HepG2 (cell line): ENCODE results near the gene AKIRIN1. TPM values are rescaled to one million over a fixed set of nuclear protein-coding genes. Genes with fewer than 3 reads are reported as not detected.

Source experiments
- ATAD3A ChIP-seq: sonication (generic); formaldehyde crosslinking; IDR thresholded peaks from 2 replicates; pipeline ENCODE4 v1.4.0; 2020; ENCODE audit warnings: missing genetic modification reagents
- ETV5 ChIP-seq: IDR thresholded peaks from 2 replicates; pipeline ENCODE4 v1.6.1; 2018; ENCODE audit warnings: missing biosample characterization, missing genetic modification reagents, inconsistent platforms, borderline replicate concordance
- GATAD1 ChIP-seq: IDR thresholded peaks from 2 replicates; pipeline ENCODE4 v1.6.1; 2016; ENCODE audit warnings: missing genetic modification reagents, missing compliant biosample characterization
- HDAC2 ChIP-seq: sonication (generic); formaldehyde crosslinking; IDR thresholded peaks from 2 replicates; pipeline ENCODE4 v1.4.0; 2020; ENCODE audit warnings: missing genetic modification reagents
- HNF4A ChIP-seq: sonication (generic); formaldehyde crosslinking; IDR thresholded peaks from 2 replicates; pipeline ENCODE4 v1.4.0; 2020; ENCODE audit warnings: missing genetic modification reagents
- ONECUT2 ChIP-seq: sonication (generic); formaldehyde crosslinking; IDR thresholded peaks from 2 replicates; pipeline ENCODE4 v1.4.0; 2020; ENCODE audit warnings: missing genetic modification reagents
- TEAD2 ChIP-seq: sonication (generic); formaldehyde crosslinking; IDR thresholded peaks from 2 replicates; pipeline ENCODE4 v1.9.0; 2021; ENCODE audit warnings: missing genetic modification reagents
- TOE1 ChIP-seq: sonication (generic); formaldehyde crosslinking; IDR thresholded peaks from 2 replicates; pipeline ENCODE4 v1.4.0; 2020; ENCODE audit warnings: mild to moderate bottlenecking, missing genetic modification reagents
- ZNF17 ChIP-seq: sonication (generic); formaldehyde crosslinking; IDR thresholded peaks from 2 replicates; pipeline ENCODE4 v1.5.0; 2020; ENCODE audit warnings: mild to moderate bottlenecking, missing genetic modification reagents
- ZNF747 ChIP-seq: sonication (generic); formaldehyde crosslinking; IDR thresholded peaks from 2 replicates; pipeline ENCODE4 v1.8.1; 2023; ENCODE audit warnings: missing genetic modification reagents, mild to moderate bottlenecking, borderline replicate concordance
- polyA plus RNA-seq, 8 experiments: library from polyadenylated mRNA; depleted of rRNA in 3 of 8; stranded (reverse) in 7 of 8; unstranded in 1 of 8; fragments of >200 nt; fragmentation: Illumina TruSeq in 4 of 8; extraction: Trizol in 4 of 8; gene quantifications; 2 replicates each; pipeline versions ENCODE4 v1.2.1 to v1.2.3, GENCODE V29; 2011 to 2016; ENCODE audit warnings: low read depth in 4 of 8, missing spikeins in 1 of 8, mixed read lengths in 1 of 8; ENCODE audit not compliant: insufficient read depth in 1 of 8
- total RNA-seq, 5 experiments: library from RNA; depleted of rRNA; stranded (reverse); fragments of >200 nt; fragmentation: Illumina TruSeq; extraction: Trizol; gene quantifications; 2 replicates each; pipeline ENCODE4 v1.2.3, GENCODE V29; 2016; ENCODE audit warnings: low read depth in 1 of 5
- TF ChIP-seq, protein P1 (sequence below): sonication (generic); formaldehyde crosslinking; IDR thresholded peaks from 2 replicates; pipeline ENCODE4 v1.5.0; 2020; ENCODE audit warnings: mild to moderate bottlenecking, missing genetic modification reagents
- TF ChIP-seq, protein P2 (sequence below): sonication (generic); formaldehyde crosslinking; conservative IDR thresholded peaks from 2 replicates; pipeline ENCODE4 v1.4.0; 2020; ENCODE audit warnings: missing genetic modification reagents
- TF ChIP-seq, protein P3 (sequence below): sonication (generic); formaldehyde crosslinking; IDR thresholded peaks from 2 replicates; pipeline ENCODE4 v1.8.1; 2023; ENCODE audit warnings: mild to moderate bottlenecking, missing genetic modification reagents
- TF ChIP-seq, protein P4 (sequence below): IDR thresholded peaks from 2 replicates; pipeline ENCODE4 v1.6.1; 2016; ENCODE audit warnings: low read depth, missing genetic modification reagents, missing compliant biosample characterization

Gene AKIRIN1
- total and polyA plus RNA-seq, 2 of the 13 experiments (the other 11 are each of a cell fraction or from before 2014, with no cell fraction given), result 123 to 157 TPM

DNA sequence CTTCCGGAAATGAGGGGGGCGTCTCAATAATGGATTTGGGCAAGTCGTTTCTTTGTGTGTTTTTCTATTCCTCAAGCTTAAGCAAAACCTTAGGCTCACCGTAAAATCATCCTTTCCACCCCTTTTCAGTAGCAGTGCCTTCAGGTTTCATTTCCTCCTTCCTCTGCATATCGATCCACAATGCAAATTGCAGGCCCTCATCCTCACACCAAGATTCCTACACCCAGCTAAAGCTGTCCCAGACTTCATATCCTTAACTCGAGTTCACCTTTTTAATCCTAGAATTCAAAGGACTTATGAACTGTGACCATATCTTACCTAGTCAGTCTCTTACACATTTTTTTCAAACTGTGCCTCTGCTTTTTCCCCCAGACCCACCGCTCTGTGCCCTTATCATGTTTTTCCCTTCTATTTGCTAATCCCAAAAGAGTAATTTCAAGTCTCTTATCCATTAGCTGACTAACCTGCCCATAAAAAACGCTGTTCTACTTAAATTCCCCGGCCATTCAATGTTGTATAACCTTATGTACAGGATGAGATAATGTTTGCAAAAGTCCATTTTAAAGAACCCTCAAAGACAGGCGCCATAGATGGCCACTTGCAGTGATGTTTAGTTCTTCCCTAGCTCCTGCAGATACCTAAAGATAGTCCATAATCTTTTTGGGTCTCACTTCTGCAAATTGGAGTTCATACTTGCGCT, 1.5 kb downstream of the AKIRIN1 start (continued):
- no peak for TF ChIP-seq ATAD3A (CRISPR knock-in tag)
- peak; percentile 85 for TF ChIP-seq ONECUT2 (CRISPR knock-in tag)
- TF ChIP-seq ZNF17 (CRISPR knock-in tag), result no peak
- TF ChIP-seq, protein P1, sequence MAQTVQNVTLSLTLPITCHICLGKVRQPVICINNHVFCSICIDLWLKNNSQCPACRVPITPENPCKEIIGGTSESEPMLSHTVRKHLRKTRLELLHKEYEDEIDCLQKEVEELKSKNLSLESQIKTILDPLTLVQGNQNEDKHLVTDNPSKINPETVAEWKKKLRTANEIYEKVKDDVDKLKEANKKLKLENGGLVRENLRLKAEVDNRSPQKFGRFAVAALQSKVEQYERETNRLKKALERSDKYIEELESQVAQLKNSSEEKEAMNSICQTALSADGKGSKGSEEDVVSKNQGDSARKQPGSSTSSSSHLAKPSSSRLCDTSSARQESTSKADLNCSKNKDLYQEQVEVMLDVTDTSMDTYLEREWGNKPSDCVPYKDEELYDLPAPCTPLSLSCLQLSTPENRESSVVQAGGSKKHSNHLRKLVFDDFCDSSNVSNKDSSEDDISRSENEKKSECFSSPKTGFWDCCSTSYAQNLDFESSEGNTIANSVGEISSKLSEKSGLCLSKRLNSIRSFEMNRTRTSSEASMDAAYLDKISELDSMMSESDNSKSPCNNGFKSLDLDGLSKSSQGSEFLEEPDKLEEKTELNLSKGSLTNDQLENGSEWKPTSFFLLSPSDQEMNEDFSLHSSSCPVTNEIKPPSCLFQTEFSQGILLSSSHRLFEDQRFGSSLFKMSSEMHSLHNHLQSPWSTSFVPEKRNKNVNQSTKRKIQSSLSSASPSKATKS (CRISPR knock-in tag), result no peak
- TF ChIP-seq, protein P2, sequence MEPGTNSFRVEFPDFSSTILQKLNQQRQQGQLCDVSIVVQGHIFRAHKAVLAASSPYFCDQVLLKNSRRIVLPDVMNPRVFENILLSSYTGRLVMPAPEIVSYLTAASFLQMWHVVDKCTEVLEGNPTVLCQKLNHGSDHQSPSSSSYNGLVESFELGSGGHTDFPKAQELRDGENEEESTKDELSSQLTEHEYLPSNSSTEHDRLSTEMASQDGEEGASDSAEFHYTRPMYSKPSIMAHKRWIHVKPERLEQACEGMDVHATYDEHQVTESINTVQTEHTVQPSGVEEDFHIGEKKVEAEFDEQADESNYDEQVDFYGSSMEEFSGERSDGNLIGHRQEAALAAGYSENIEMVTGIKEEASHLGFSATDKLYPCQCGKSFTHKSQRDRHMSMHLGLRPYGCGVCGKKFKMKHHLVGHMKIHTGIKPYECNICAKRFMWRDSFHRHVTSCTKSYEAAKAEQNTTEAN (CRISPR knock-in tag), result 0 out of 2 replicates have a peak, but pooled peaks have one; percentile 31
- TF ChIP-seq, protein P3, sequence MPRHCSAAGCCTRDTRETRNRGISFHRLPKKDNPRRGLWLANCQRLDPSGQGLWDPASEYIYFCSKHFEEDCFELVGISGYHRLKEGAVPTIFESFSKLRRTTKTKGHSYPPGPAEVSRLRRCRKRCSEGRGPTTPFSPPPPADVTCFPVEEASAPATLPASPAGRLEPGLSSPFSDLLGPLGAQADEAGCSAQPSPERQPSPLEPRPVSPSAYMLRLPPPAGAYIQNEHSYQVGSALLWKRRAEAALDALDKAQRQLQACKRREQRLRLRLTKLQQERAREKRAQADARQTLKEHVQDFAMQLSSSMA, result no peak
- TF ChIP-seq HDAC2 (CRISPR knock-in tag), result 0 out of 2 replicates have a peak, but pooled peaks have one; percentile 13
- TF ChIP-seq ETV5 (CRISPR knock-in tag), result no peak
- TF ChIP-seq, protein P4, sequence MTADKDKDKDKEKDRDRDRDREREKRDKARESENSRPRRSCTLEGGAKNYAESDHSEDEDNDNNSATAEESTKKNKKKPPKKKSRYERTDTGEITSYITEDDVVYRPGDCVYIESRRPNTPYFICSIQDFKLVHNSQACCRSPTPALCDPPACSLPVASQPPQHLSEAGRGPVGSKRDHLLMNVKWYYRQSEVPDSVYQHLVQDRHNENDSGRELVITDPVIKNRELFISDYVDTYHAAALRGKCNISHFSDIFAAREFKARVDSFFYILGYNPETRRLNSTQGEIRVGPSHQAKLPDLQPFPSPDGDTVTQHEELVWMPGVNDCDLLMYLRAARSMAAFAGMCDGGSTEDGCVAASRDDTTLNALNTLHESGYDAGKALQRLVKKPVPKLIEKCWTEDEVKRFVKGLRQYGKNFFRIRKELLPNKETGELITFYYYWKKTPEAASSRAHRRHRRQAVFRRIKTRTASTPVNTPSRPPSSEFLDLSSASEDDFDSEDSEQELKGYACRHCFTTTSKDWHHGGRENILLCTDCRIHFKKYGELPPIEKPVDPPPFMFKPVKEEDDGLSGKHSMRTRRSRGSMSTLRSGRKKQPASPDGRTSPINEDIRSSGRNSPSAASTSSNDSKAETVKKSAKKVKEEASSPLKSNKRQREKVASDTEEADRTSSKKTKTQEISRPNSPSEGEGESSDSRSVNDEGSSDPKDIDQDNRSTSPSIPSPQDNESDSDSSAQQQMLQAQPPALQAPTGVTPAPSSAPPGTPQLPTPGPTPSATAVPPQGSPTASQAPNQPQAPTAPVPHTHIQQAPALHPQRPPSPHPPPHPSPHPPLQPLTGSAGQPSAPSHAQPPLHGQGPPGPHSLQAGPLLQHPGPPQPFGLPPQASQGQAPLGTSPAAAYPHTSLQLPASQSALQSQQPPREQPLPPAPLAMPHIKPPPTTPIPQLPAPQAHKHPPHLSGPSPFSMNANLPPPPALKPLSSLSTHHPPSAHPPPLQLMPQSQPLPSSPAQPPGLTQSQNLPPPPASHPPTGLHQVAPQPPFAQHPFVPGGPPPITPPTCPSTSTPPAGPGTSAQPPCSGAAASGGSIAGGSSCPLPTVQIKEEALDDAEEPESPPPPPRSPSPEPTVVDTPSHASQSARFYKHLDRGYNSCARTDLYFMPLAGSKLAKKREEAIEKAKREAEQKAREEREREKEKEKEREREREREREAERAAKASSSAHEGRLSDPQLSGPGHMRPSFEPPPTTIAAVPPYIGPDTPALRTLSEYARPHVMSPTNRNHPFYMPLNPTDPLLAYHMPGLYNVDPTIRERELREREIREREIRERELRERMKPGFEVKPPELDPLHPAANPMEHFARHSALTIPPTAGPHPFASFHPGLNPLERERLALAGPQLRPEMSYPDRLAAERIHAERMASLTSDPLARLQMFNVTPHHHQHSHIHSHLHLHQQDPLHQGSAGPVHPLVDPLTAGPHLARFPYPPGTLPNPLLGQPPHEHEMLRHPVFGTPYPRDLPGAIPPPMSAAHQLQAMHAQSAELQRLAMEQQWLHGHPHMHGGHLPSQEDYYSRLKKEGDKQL (CRISPR knock-in tag), result no peak
- no peak for TF ChIP-seq ZNF747 (CRISPR knock-in tag)
- TF ChIP-seq GATAD1 (CRISPR knock-in tag), result no peak
- TF ChIP-seq HNF4A (CRISPR knock-in tag), result 0 out of 2 replicates have a peak, but pooled peaks have one; percentile 4
- TF ChIP-seq TOE1 (CRISPR knock-in tag), result no peak
- no peak for TF ChIP-seq TEAD2 (CRISPR knock-in tag)
